HEK293T (cell line): ENCODE results near the gene RNASEL.

Experiments
- BHLHE40 ChIP-seq: fragments of 450-650 bp; IDR thresholded peaks from 2 replicates; pipeline ENCODE4 v1.6.1; 2016; ENCODE audit warnings: mild to moderate bottlenecking, moderate library complexity, borderline replicate concordance
- ELF4 ChIP-seq: fragments of 450-650 bp; IDR thresholded peaks from 2 replicates; pipeline ENCODE4 v1.6.1; 2017; ENCODE audit warnings: antibody characterized with exemption
- HDGF ChIP-seq: fragments of 450-650 bp; IDR thresholded peaks from 2 replicates; pipeline ENCODE4 v1.6.1; 2017; ENCODE audit warnings: antibody characterized with exemption, borderline replicate concordance
- LEF1 ChIP-seq: fragments of 450-650 bp; IDR thresholded peaks from 2 replicates; pipeline ENCODE4 v1.6.1; 2017; ENCODE audit warnings: mild to moderate bottlenecking, borderline replicate concordance
- SP1 ChIP-seq: fragments of 450-650 bp; IDR thresholded peaks from 2 replicates; pipeline ENCODE4 v1.6.1; 2017
- SUZ12 ChIP-seq: fragments of 450-650 bp; IDR thresholded peaks from 2 replicates; pipeline ENCODE4 v1.6.1; 2016; ENCODE audit warnings: mild to moderate bottlenecking
- TARDBP ChIP-seq: fragments of 450-650 bp; IDR thresholded peaks from 2 replicates; pipeline ENCODE4 v1.6.1; 2016

DNA sequence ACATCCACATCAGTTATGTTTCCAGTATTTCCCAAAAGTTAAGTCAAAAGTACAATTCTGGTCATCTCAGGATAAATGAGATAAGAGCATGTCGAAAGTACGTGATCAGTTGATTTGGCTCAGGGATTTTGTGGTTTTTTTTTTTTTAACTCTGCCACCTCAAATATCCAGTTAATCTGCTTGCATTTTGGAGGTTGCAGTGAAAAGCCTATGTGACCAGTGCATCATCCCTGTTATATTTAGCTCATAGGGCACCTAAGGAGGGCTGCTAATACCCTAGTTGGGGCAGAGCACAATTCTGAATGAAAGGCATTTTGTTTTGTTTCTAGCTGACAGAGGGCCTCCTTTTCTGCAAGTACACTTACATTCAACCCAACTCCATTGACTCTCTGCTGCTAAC is 46.8 kb upstream of the RNASEL start:
- no peak for TF ChIP-seq HDGF
- no peak for TF ChIP-seq SP1
- no peak for TF ChIP-seq ELF4
- no peak for TF ChIP-seq BHLHE40
- no peak for TF ChIP-seq SUZ12
- no peak for TF ChIP-seq TARDBP
- TF ChIP-seq LEF1 = no peak
